ENCODE results near the gene LPO. TPM values are rescaled to one million over a fixed set of nuclear protein-coding genes. Genes with fewer than 3 reads are reported as not detected.

Gene LPO
- total and polyA plus RNA-seq, 4 donors, result 0.15 to 0.26 TPM; not detected in 2

DNA sequence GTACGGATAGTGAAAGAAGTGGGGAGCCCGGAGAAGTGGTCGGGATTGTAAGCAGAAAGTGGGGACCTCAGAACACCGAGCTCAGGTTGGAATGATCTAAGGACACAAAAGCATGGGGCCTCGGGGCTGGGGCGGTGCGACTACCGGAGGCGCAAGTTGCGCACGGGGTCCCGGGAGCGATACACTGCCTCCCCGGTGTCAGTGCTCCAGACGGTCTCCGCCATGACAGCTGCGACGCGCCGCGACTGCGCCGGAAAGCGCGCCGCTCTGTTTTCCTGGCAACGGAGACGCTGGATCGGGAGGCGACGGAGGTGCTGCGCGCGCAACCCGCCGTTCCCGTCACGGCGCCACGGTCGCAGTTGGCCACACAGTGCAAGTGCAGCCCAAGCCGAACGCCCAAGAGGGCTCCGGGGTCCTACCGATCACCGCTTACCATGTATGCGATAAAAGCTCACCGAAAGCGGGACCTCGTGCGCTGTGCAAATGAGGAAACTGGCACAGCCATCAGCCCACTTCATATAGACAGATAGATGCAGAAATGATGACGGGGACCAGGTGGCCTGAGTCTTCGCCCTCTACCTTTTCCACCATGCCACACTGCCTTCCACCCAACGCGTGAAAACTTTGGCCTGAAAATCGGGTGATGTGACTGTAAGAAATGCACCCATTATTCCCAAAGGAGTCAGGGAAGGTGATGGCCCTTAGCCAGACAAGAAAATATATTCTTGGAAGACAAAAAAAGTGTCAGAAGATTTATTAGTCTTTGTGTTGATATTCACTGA, 19.2 kb upstream of the LPO start, which contains the start of gene MKS1:
MKS1 (minus strand) TSS at position 249 of the 782 bp plus-strand sequence; CDS start at position 224, 25 bp downstream.
- WGBS, 2 donors, result 2% methylated on average over 54 to 56 of the region's 56 CpGs
- TF ChIP-seq, protein P1, sequence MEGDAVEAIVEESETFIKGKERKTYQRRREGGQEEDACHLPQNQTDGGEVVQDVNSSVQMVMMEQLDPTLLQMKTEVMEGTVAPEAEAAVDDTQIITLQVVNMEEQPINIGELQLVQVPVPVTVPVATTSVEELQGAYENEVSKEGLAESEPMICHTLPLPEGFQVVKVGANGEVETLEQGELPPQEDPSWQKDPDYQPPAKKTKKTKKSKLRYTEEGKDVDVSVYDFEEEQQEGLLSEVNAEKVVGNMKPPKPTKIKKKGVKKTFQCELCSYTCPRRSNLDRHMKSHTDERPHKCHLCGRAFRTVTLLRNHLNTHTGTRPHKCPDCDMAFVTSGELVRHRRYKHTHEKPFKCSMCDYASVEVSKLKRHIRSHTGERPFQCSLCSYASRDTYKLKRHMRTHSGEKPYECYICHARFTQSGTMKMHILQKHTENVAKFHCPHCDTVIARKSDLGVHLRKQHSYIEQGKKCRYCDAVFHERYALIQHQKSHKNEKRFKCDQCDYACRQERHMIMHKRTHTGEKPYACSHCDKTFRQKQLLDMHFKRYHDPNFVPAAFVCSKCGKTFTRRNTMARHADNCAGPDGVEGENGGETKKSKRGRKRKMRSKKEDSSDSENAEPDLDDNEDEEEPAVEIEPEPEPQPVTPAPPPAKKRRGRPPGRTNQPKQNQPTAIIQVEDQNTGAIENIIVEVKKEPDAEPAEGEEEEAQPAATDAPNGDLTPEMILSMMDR (IDR thresholded peaks at IDR 0.05; ENCODE audit: control extremely low read depth, extremely low read depth), result peak; percentile 73
- peak; percentile 95 to 97 (median 97) for DNase-seq
- Histone ChIP-seq H3K4me1 (ENCODE audit: control insufficient read depth in 5 of 5, insufficient read depth in 5 of 5, low read length in 5 of 5) (peaks cover 0 to 5% (median 0%) of the 10 kb centered on the region in 5 donors), H3K27me3 (ENCODE audit: control insufficient read depth in 3 of 3, insufficient read depth in 3 of 3, low read length in 2 of 3) (no peaks in the 10 kb centered on the region), H3K4me3 (peak within 1 kb of the TSS; percentile 85), H3K27ac (ENCODE audit: low read depth in 1 of 2, low read length in 1 of 2) (peak within 1 kb of the TSS; percentile 50 to 94), H3K9me3 (ENCODE audit: control insufficient read depth in 4 of 4, insufficient read depth in 3 of 4, low read length in 3 of 4) (no peaks in the 10 kb centered on the region), H3K36me3 (ENCODE audit: control insufficient read depth in 4 of 4, insufficient read depth in 4 of 4, low read length in 4 of 4) (peaks cover 0 to 20% (median 5%) of the 10 kb centered on the region in 4 donors), H3K9ac (ENCODE audit: insufficient read depth in 1 of 2, low read length in 2 of 2) (peak within 1 kb of the TSS; percentile 86 to 90)
- peak; percentile 98 for ATAC-seq (ENCODE audit: insufficient read depth, low FRiP score)

DNA sequence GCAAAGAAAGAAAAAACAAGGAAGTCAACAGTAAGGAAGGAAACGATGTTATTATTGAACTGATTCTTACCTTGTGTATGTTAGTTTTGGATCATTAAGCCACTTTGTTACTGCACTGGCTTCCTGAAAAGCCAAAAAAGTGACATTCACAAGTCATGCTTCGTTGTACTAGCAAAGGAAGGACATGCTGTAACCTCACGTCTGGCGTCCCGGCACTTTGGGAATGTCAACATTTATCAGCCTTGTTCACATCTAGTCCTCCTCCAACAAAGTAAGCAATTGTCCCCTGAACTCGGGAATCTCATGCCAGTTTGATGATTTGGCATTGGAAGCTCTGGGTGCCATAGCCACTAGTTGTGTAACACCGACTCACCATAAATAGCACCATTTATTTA, 18.6 kb upstream of the LPO start:
- TF ChIP-seq, protein P1 (IDR thresholded peaks at IDR 0.05; ENCODE audit: control extremely low read depth, extremely low read depth), result no peak
- Histone ChIP-seq H3K9ac (ENCODE audit: insufficient read depth in 1 of 2, low read length in 2 of 2) (peak overlapping the region in 1 of 2 donors; percentile 82), H3K9me3 (ENCODE audit: control insufficient read depth in 4 of 4, insufficient read depth in 3 of 4, low read length in 3 of 4) (no peaks in the 10 kb centered on the region), H3K4me3 (no peak overlapping the region), H3K36me3 (ENCODE audit: control insufficient read depth in 4 of 4, insufficient read depth in 4 of 4, low read length in 4 of 4) (peaks cover 0 to 18% (median 3%) of the 10 kb centered on the region in 4 donors), H3K4me1 (ENCODE audit: control insufficient read depth in 5 of 5, insufficient read depth in 5 of 5, low read length in 5 of 5) (peaks cover 0 to 5% (median 0%) of the 10 kb centered on the region in 5 donors), H3K27me3 (ENCODE audit: control insufficient read depth in 3 of 3, insufficient read depth in 3 of 3, low read length in 2 of 3) (no peaks in the 10 kb centered on the region), H3K27ac (ENCODE audit: low read depth in 1 of 2, low read length in 1 of 2) (peak overlapping the region in 1 of 2 donors; percentile 60)
- DNase-seq, result peak in 2 of 3 donors; percentile 4 to 10
- 34 to 41% methylated on average over 7 of the region's 7 CpGs for WGBS, 2 donors
- ATAC-seq (ENCODE audit: insufficient read depth, low FRiP score), result no peak

DNA sequence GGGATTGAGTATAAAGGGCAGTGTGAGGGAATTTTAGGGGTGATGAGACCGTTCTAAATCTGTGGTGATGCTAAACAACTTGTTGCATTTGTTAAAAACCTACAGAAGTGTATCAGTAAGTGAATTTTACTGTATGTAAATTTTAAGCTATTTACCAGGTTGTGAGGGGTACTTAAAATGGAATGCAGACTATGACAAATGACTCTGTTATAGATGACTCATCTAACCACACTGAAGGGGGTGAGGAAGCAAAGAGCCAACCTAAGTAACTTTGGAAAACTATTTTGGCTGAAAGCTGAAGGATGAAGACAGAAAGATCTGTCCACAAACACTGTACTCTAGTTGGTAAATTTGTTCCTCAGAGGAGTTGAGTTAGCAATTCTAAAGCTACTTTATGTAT, 14.1 kb upstream of the LPO start:
- 49 to 71% methylated on average over 1 of the region's 1 CpG for WGBS, 2 donors
- H3K4me1 ChIP-seq (ENCODE audit: control insufficient read depth in 5 of 5, insufficient read depth in 5 of 5, low read length in 5 of 5), result peaks cover 0 to 2% (median 0%) of the 10 kb centered on the region in 5 donors
- ATAC-seq (ENCODE audit: insufficient read depth, low FRiP score) (no peak), DNase-seq (no peak)
- H3K27ac ChIP-seq (ENCODE audit: low read depth in 1 of 2, low read length in 1 of 2), result no peak overlapping the region
- TF ChIP-seq, protein P1 (IDR thresholded peaks at IDR 0.05; ENCODE audit: control extremely low read depth, extremely low read depth), result no peak
- H3K36me3 ChIP-seq (ENCODE audit: control insufficient read depth in 4 of 4, insufficient read depth in 4 of 4, low read length in 4 of 4), result no peaks in the 10 kb centered on the region
- no peak overlapping the region for H3K9ac ChIP-seq (ENCODE audit: insufficient read depth in 1 of 2, low read length in 2 of 2)
- peaks cover 0 to 15% (median 4%) of the 10 kb centered on the region in 3 donors for H3K27me3 ChIP-seq (ENCODE audit: control insufficient read depth in 3 of 3, insufficient read depth in 3 of 3, low read length in 2 of 3)
- no peak overlapping the region for H3K4me3 ChIP-seq
- H3K9me3 ChIP-seq (ENCODE audit: control insufficient read depth in 4 of 4, insufficient read depth in 3 of 4, low read length in 3 of 4), result no peaks in the 10 kb centered on the region

Data from lung (tissue), 12 donors.